HEK293 (cell line): ENCODE measurements around the gene POLR1B.

ENCODE experiments used
- CTCF ChIA-PET: fragments of 350-600 bp; formaldehyde crosslinking; extraction: SDS; loops from one replicate; lab custom pipeline; 2021; ENCODE audit warnings: antibody characterized with exemption; lab: Yijun Ruan, JAX
- POLR2A ChIA-PET: fragments of 300-600 bp; formaldehyde crosslinking; extraction: SDS; loops from one replicate; lab custom pipeline; 2020; ENCODE audit warnings: antibody characterized with exemption, inconsistent platforms; lab: Yijun Ruan, JAX
- H3K27ac ChIP-seq: fragments of 200-500 bp; sonication (Bioruptor generic); 2 replicates; pipeline ENCODE4 v1.5.1; 2014; ENCODE audit warnings: low read depth, low read length, control low read depth, inconsistent platforms; ENCODE audit errors: extremely low read depth
- H3K36me3 ChIP-seq, 2 experiments: fragments of 200-500 bp in 1 of 2; sonication (Bioruptor generic) in 1 of 2; 1 replicate in 1 of 2; 2 replicates in 1 of 2; pipeline ENCODE4 v1.5.1; 2014 to 2017; ENCODE audit warnings: inconsistent platforms in 2 of 2, low read length in 2 of 2; ENCODE audit not compliant: control insufficient read depth in 2 of 2, insufficient read depth in 1 of 2
- H3K4me1 ChIP-seq: fragments of 200-500 bp; sonication (Bioruptor generic); 2 replicates; pipeline ENCODE4 v1.5.1; 2014; ENCODE audit warnings: mild to moderate bottlenecking, low read length, inconsistent platforms; ENCODE audit not compliant: control insufficient read depth, insufficient read depth
- H3K4me3 ChIP-seq: 2 replicates; pipeline ENCODE4 v1.5.1; 2011; ENCODE audit warnings: low read depth, mild to moderate bottlenecking, control low read depth, low read length, moderate library complexity
- H3K9me3 ChIP-seq: fragments of 200-500 bp; sonication (Bioruptor generic); 2 replicates; pipeline ENCODE4 v1.5.1; 2014; ENCODE audit warnings: low read depth, low read length, inconsistent platforms; ENCODE audit not compliant: control insufficient read depth, insufficient read depth
- GLIS1 ChIP-seq: fragments of 450-650 bp; formaldehyde crosslinking; IDR thresholded peaks from 2 replicates; pipeline ENCODE4 v1.5.1; 2016; ENCODE audit warnings: missing biosample characterization, missing genetic modification characterization
- KLF1 ChIP-seq: fragments of 450-650 bp; formaldehyde crosslinking; IDR thresholded peaks from 2 replicates; pipeline ENCODE4 v1.5.1; 2016; ENCODE audit warnings: missing biosample characterization, missing genetic modification characterization
- MZF1 ChIP-seq: fragments of 450-650 bp; formaldehyde crosslinking; IDR thresholded peaks from 2 replicates; pipeline ENCODE4 v1.5.1; 2017; ENCODE audit warnings: missing biosample characterization, missing genetic modification characterization, borderline replicate concordance
- OVOL3 ChIP-seq: fragments of 450-650 bp; formaldehyde crosslinking; IDR thresholded peaks from 2 replicates; pipeline ENCODE4 v1.5.1; 2016; ENCODE audit warnings: missing biosample characterization, missing genetic modification characterization
- PRDM1 ChIP-seq: fragments of 450-650 bp; formaldehyde crosslinking; IDR thresholded peaks from 2 replicates; pipeline ENCODE4; 2016; ENCODE audit warnings: missing biosample characterization, missing genetic modification characterization
- SCRT1 ChIP-seq: fragments of 450-650 bp; formaldehyde crosslinking; IDR thresholded peaks from 2 replicates; pipeline ENCODE4 v1.5.1; 2016; ENCODE audit warnings: missing biosample characterization, missing genetic modification characterization, borderline replicate concordance
- YY1 ChIP-seq: fragments of 450-650 bp; formaldehyde crosslinking; IDR thresholded peaks from 2 replicates; pipeline ENCODE4 v1.5.1; 2018; ENCODE audit warnings: missing biosample characterization, missing genetic modification characterization
- ZBTB1 ChIP-seq: fragments of 450-650 bp; formaldehyde crosslinking; IDR thresholded peaks from 2 replicates; pipeline ENCODE4 v1.5.1; 2016; ENCODE audit warnings: missing biosample characterization, missing genetic modification characterization
- ZFP37 ChIP-seq: fragments of 450-650 bp; formaldehyde crosslinking; IDR thresholded peaks from 2 replicates; pipeline ENCODE4 v1.5.1; 2016; ENCODE audit warnings: missing biosample characterization, missing genetic modification characterization
- ZIC2 ChIP-seq: fragments of 450-650 bp; formaldehyde crosslinking; IDR thresholded peaks from 2 replicates; pipeline ENCODE4 v1.5.1; 2016; ENCODE audit warnings: missing biosample characterization, missing genetic modification characterization
- ZNF214 ChIP-seq: fragments of 450-650 bp; formaldehyde crosslinking; IDR thresholded peaks from 2 replicates; pipeline ENCODE4 v1.5.1; 2017; ENCODE audit warnings: missing biosample characterization, mild to moderate bottlenecking, missing genetic modification characterization, borderline replicate concordance
- ZNF221 ChIP-seq: fragments of 450-650 bp; formaldehyde crosslinking; IDR thresholded peaks from 2 replicates; pipeline ENCODE4 v1.5.1; 2017; ENCODE audit warnings: missing biosample characterization, missing genetic modification characterization, borderline replicate concordance
- ZNF350 ChIP-seq: fragments of 450-650 bp; formaldehyde crosslinking; IDR thresholded peaks from 2 replicates; pipeline ENCODE4 v1.5.0; 2017; ENCODE audit warnings: missing biosample characterization, mild to moderate bottlenecking, missing genetic modification characterization
- ZNF473 ChIP-seq: fragments of 450-650 bp; formaldehyde crosslinking; IDR thresholded peaks from 2 replicates; pipeline ENCODE4 v1.5.1; 2017; ENCODE audit warnings: missing biosample characterization, missing genetic modification characterization
- ZNF555 ChIP-seq: fragments of 450-650 bp; formaldehyde crosslinking; conservative IDR thresholded peaks from 2 replicates; pipeline ENCODE4 v1.5.1; 2017; ENCODE audit warnings: missing biosample characterization, mild to moderate bottlenecking, missing genetic modification characterization, inconsistent platforms
- ZNF843 ChIP-seq: fragments of 450-650 bp; formaldehyde crosslinking; IDR thresholded peaks from 2 replicates; pipeline ENCODE4 v1.5.1; 2016; ENCODE audit warnings: missing biosample characterization, missing genetic modification characterization
- TF ChIP-seq, protein P1 (sequence below): fragments of 450-650 bp; formaldehyde crosslinking; IDR thresholded peaks from 2 replicates; pipeline ENCODE4 v1.5.1; 2016; ENCODE audit warnings: missing biosample characterization, missing genetic modification characterization, borderline replicate concordance
- TF ChIP-seq, protein P2 (sequence below): fragments of 450-650 bp; formaldehyde crosslinking; IDR thresholded peaks from 2 replicates; pipeline ENCODE4 v1.5.1; 2016; ENCODE audit warnings: missing biosample characterization, missing genetic modification characterization
- TF ChIP-seq, protein P3 (sequence below): fragments of 450-650 bp; formaldehyde crosslinking; conservative IDR thresholded peaks from 2 replicates; pipeline ENCODE4 v1.5.1; 2016; ENCODE audit warnings: low read depth, missing biosample characterization, missing genetic modification characterization
- TF ChIP-seq, protein P4 (sequence below): fragments of 450-650 bp; formaldehyde crosslinking; IDR thresholded peaks from 2 replicates; pipeline ENCODE4 v1.5.1; 2016; ENCODE audit warnings: missing biosample characterization, missing genetic modification characterization

POLR1B gene

DNA sequence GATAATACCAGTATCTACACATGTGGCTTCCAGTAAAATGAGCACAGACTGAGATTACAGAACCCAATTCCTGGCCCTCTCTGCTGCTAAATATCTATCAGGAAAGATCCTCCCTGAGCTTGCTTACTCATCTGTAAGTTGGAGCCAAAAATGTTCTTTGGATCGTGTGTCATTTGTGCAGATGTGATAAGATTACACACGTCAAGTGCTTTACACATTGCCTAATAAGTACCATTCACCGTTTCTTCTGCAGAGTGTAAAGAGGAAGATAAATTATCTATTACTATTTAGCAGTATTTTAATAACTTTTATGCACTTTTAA lies 80.2 kb downstream of the POLR1B start (continued):
- no peak for TF ChIP-seq YY1 (tag by site-specific recombination)
- TF ChIP-seq, protein P1, sequence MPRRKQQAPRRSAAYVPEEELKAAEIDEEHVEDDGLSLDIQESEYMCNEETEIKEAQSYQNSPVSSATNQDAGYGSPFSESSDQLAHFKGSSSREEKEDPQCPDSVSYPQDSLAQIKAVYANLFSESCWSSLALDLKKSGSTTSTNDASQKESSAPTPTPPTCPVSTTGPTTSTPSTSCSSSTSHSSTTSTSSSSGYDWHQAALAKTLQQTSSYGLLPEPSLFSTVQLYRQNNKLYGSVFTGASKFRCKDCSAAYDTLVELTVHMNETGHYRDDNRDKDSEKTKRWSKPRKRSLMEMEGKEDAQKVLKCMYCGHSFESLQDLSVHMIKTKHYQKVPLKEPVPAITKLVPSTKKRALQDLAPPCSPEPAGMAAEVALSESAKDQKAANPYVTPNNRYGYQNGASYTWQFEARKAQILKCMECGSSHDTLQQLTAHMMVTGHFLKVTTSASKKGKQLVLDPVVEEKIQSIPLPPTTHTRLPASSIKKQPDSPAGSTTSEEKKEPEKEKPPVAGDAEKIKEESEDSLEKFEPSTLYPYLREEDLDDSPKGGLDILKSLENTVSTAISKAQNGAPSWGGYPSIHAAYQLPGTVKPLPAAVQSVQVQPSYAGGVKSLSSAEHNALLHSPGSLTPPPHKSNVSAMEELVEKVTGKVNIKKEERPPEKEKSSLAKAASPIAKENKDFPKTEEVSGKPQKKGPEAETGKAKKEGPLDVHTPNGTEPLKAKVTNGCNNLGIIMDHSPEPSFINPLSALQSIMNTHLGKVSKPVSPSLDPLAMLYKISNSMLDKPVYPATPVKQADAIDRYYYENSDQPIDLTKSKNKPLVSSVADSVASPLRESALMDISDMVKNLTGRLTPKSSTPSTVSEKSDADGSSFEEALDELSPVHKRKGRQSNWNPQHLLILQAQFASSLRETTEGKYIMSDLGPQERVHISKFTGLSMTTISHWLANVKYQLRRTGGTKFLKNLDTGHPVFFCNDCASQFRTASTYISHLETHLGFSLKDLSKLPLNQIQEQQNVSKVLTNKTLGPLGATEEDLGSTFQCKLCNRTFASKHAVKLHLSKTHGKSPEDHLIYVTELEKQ (tag by site-specific recombination) = no peak
- TF ChIP-seq OVOL3 (tag by site-specific recombination) = no peak
- TF ChIP-seq MZF1 = no peak
- no peak for TF ChIP-seq ZFP37

DNA sequence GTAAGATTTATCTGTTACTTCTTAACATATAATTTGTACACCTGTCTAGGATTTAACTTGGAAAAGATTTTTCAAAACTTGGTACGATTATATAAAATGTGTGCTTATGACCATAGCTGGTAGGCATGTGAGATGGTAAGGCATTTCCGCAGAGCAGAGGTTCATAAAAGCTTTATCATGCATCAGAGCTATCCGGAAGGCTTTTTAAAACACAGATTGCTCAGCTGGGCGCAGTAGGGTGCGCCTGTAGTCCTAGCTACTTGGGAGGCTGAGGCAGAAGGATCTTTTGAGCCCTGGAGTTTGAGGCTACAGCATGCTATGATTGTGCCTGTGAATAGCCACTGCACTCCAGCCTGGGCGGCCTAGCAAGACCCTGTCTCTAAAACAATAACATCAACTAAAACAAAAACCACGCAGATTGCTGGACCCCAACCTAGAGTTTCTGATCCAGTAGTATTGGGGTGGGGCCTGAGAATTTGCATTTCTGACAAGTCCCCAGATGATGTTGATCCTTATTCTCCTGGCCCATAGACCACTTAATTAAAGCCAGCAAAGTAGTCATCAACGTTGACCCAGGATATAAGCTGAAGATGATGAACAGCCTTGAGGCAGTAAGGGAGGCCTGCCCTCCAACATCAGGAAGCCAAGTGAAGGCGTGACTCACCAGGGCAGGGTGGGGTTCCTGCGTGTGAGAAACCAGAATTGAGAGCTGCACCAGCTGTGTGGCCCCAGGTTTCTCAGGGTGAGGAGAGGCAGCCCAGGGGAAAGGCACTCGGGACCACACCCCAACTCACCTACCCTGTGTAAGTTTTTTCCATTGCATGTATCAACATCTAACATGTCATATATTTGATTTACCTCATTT lies 81.9 kb downstream of the POLR1B start:
- Histone ChIP-seq H3K9me3 (no peaks in the 10 kb centered on the region), H3K4me1 (no peaks in the 10 kb centered on the region), H3K27ac (no peak overlapping the region), H3K4me3 (no peak overlapping the region), H3K36me3 (no peaks in the 10 kb centered on the region)
- ChIA-PET POLR2A (interaction anchor here (1.0 kb wide), 1 partner anchor 21 kb away, joined by 7 read pairs; the partner anchor contains the start of gene SLC20A1), CTCF (interaction anchor here (0.6 to 13.3 kb wide), 5 partner anchors 24 to 503 kb away, joined by 3 to 204 read pairs (median 5); no protein-coding TSS in a partner anchor)
- TF ChIP-seq KLF1 (tag by site-specific recombination) = peak; percentile 18; the same call in 1 of the 2 replicates
- 0 out of 2 replicates have a peak, but pooled peaks have one; percentile 8 for TF ChIP-seq ZIC2 (tag by site-specific recombination)
- TF ChIP-seq PRDM1 = 0 out of 2 replicates have a peak, but pooled peaks have one; percentile 7
- TF ChIP-seq, protein P2, sequence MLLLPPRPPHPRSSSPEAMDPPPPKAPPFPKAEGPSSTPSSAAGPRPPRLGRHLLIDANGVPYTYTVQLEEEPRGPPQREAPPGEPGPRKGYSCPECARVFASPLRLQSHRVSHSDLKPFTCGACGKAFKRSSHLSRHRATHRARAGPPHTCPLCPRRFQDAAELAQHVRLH (tag by site-specific recombination) = no peak
- TF ChIP-seq ZNF214 = no peak
- TF ChIP-seq ZNF843 = no peak

DNA sequence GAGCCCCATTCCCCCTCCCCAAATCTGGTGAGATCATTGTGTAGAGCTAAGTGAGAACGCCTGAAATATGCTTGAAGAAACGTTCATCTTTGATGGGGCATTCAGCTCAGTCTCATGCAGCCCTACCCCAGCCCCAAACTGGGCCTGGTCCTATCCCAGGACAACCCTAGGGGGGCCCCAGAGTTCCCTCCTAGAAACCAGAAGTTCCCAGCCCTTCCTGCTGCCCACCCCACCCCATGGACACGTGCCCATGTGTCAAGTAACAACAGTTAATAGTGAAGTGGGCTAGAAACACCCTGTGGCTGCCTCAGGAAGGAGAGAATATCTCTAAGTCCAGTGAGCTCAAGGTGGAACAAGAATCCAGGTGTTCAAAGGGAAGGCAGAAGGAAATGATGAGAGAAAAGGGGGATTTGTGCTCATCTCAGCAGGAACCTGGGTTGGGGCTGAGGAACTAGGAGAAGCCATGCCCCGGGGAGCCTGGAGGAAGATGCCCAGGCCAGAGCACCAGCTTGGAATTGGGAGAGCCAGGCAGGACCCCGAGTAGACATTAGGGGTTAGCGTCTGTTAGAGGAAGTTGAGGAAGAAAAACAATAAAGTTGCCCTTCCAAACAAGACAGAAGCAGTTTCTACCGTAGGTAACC lies 83.3 kb downstream of the POLR1B start:
- H3K9me3 ChIP-seq = no peaks in the 10 kb centered on the region
- POLR2A ChIA-PET = interaction anchor here (1.0 kb wide), 1 partner anchor 20 kb away, joined by 7 read pairs; the partner anchor contains the start of gene SLC20A1
- CTCF ChIA-PET = interaction anchor here (0.7 to 13.3 kb wide), 23 partner anchors 10 to 335 kb away, joined by 3 to 204 read pairs (median 5); partner anchors contain the start of gene SLC20A1
- H3K4me3 ChIP-seq = no peak overlapping the region
- no peaks in the 10 kb centered on the region for H3K36me3 ChIP-seq
- peaks cover 2% of the 10 kb centered on the region; the same call in 1 of the 2 replicates for H3K4me1 ChIP-seq
- no peak overlapping the region for H3K27ac ChIP-seq
- no peak for TF ChIP-seq ZBTB1
- TF ChIP-seq, protein P3, sequence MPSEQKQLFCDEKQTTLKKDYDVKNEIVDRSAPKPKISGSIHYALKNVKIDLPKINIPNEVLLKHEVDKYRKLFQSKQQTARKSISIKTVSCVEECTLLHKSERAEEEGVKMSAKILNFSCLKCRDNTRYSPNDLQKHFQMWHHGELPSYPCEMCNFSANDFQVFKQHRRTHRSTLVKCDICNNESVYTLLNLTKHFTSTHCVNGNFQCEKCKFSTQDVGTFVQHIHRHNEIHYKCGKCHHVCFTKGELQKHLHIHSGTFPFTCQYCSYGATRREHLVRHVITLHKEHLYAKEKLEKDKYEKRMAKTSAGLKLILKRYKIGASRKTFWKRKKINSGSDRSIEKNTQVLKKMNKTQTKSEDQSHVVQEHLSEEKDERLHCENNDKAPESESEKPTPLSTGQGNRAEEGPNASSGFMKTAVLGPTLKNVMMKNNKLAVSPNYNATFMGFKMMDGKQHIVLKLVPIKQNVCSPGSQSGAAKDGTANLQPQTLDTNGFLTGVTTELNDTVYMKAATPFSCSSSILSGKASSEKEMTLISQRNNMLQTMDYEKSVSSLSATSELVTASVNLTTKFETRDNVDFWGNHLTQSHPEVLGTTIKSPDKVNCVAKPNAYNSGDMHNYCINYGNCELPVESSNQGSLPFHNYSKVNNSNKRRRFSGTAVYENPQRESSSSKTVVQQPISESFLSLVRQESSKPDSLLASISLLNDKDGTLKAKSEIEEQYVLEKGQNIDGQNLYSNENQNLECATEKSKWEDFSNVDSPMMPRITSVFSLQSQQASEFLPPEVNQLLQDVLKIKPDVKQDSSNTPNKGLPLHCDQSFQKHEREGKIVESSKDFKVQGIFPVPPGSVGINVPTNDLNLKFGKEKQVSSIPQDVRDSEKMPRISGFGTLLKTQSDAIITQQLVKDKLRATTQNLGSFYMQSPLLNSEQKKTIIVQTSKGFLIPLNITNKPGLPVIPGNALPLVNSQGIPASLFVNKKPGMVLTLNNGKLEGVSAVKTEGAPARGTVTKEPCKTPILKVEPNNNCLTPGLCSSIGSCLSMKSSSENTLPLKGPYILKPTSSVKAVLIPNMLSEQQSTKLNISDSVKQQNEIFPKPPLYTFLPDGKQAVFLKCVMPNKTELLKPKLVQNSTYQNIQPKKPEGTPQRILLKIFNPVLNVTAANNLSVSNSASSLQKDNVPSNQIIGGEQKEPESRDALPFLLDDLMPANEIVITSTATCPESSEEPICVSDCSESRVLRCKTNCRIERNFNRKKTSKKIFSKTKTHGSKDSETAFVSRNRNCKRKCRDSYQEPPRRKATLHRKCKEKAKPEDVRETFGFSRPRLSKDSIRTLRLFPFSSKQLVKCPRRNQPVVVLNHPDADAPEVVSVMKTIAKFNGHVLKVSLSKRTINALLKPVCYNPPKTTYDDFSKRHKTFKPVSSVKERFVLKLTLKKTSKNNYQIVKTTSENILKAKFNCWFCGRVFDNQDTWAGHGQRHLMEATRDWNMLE = no peak
- TF ChIP-seq, protein P4, sequence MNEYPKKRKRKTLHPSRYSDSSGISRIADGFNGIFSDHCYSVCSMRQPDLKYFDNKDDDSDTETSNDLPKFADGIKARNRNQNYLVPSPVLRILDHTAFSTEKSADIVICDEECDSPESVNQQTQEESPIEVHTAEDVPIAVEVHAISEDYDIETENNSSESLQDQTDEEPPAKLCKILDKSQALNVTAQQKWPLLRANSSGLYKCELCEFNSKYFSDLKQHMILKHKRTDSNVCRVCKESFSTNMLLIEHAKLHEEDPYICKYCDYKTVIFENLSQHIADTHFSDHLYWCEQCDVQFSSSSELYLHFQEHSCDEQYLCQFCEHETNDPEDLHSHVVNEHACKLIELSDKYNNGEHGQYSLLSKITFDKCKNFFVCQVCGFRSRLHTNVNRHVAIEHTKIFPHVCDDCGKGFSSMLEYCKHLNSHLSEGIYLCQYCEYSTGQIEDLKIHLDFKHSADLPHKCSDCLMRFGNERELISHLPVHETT (tag by site-specific recombination) = no peak
- no peak for TF ChIP-seq GLIS1 (tag by site-specific recombination)
- TF ChIP-seq ZNF350 (tag by site-specific recombination) = no peak
- no peak for TF ChIP-seq KLF1 (tag by site-specific recombination)
- TF ChIP-seq ZNF221 (tag by site-specific recombination) = no peak
- no peak for TF ChIP-seq ZNF473
- no peak for TF ChIP-seq SCRT1 (tag by site-specific recombination)
- TF ChIP-seq ZNF555 (tag by site-specific recombination) = no peak
